Testis (tissue), 2 donors: ENCODE measurements around the gene IFNE.

Experiments
- POLR2A ChIP-seq: fragments of 450-650 bp; IDR thresholded peaks from one replicate; pipeline ENCODE4 v1.6.1; 2017; ENCODE audit warnings: antibody characterized with exemption, mild to moderate bottlenecking, moderate library complexity
- TF ChIP-seq, protein P1 (sequence below), 3 experiments: fragments of 450-650 bp in 2 of 3; fragments of 200-600 bp in 1 of 3; sonication (generic) in 1 of 3; IDR thresholded peaks; one replicate each; pipeline ENCODE4 v1.5.1; 2016 to 2019; ENCODE audit warnings: antibody characterized with exemption in 3 of 3, mild to moderate bottlenecking in 2 of 3, moderate library complexity in 1 of 3

- TF ChIP-seq, protein P1, sequence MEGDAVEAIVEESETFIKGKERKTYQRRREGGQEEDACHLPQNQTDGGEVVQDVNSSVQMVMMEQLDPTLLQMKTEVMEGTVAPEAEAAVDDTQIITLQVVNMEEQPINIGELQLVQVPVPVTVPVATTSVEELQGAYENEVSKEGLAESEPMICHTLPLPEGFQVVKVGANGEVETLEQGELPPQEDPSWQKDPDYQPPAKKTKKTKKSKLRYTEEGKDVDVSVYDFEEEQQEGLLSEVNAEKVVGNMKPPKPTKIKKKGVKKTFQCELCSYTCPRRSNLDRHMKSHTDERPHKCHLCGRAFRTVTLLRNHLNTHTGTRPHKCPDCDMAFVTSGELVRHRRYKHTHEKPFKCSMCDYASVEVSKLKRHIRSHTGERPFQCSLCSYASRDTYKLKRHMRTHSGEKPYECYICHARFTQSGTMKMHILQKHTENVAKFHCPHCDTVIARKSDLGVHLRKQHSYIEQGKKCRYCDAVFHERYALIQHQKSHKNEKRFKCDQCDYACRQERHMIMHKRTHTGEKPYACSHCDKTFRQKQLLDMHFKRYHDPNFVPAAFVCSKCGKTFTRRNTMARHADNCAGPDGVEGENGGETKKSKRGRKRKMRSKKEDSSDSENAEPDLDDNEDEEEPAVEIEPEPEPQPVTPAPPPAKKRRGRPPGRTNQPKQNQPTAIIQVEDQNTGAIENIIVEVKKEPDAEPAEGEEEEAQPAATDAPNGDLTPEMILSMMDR (IDR thresholded peaks at IDR 0.05), result no peak
- TF ChIP-seq POLR2A, result no peak
These were observed 22.0 kb upstream of the IFNE start for GRCh38 chr9:21504113-21504512.
